HG03354 (cell line): ENCODE measurements around the gene WDR62.
"Not testable (repeated sequence)": the region's sequence is repeated elsewhere in the genome, so short reads cannot be mapped to it uniquely, and the experiment has no call there.

ENCODE experiments used
- ATAC-seq: cut with Tn5 transposase; IDR thresholded peaks from one replicate; pipeline ENCODE4 v1.9.1; 2021; ENCODE audit warnings: mild to moderate bottlenecking; ENCODE audit not compliant: unreplicated experiment, poor library complexity, severe bottlenecking

WDR62 gene

DNA sequence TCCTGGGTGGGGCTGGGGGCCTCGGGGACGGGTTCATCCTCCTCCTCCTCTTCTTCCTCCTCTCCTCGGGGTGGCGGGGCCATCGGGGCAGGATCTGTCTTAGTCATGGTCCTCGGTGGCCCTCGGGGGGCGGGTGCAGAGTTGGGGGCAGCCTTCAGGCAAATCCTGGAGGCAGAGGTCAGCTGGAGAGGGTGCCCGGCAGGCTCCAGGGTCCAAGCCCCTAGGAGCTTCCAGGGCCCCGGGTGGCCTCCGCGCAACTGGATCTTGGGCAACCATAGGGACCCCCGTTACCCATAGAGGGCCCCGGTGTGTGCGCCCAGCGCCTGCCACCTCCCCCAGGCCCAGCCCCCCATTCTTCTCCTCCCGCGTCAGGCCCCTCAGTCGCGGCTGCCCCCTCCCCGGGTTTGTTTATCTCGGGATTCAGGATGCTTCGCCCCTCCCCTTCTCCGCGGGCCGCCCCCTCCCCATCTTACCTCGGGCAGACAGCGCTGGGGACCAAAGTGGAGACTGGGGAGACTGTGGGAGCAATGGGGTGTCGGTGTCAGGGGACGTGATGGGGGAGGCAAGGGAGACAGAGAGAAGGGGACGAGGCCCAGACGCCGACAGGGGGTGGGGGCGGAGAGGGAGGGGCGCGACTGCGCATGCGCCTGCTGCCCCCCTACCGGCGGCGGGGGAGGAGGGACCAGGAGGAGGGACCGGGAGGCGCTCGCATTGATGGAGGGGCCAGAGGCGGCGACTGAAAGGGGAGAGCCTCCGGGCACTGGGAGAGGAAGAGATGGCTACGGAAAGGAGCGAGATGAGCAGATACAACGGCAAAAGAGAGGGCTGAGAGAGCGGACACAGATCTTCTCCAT, 22.2 kb upstream of the WDR62 start, which contains the start of gene CLIP3:
Gene CLIP3, minus strand, starts transcription at position 623 of the 854 bp plus-strand sequence. Its CDS starts 516 bp downstream, at position 107.
- no peak for ATAC-seq

DNA sequence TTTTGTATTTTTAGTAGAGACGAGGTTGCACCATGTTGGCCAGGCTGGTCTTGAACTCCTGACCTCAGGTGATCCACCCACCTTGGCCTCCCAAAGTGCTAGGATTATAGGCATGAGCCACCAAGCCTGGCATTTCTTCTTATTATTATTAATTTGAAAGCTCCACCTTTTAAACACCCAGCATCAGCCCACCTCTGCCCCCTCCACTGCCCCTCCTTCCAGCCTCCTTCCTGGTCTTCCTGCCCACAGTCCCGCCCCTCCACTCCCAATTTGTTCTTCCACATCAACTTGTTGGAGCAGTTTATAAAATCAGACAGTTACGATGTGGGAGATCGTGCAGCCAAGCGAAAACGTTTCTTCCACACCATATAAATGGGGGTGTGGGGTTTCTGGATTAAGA, 14.2 kb upstream of the WDR62 start:
- ATAC-seq = no peak

DNA sequence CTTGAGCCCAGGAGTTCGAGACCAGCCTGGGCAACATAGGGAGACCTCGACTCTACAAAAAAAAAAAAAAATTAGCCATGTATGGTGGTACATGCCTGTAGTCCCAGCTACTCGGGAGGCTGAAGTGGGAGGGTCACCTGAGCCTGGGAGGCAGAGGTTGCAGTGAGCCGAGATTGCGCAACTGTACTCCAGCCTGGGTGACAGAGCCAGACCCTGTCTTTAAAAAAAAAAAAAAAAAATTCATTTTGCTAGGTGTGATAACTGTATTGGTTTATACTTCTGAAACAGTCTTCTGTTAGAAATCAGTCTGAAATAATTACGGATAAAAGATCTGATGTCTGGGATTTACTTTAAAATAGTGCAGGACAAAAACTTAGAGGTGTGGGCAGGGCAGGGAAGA, 13.6 kb upstream of the WDR62 start:
- not testable (repeated sequence) for ATAC-seq

DNA sequence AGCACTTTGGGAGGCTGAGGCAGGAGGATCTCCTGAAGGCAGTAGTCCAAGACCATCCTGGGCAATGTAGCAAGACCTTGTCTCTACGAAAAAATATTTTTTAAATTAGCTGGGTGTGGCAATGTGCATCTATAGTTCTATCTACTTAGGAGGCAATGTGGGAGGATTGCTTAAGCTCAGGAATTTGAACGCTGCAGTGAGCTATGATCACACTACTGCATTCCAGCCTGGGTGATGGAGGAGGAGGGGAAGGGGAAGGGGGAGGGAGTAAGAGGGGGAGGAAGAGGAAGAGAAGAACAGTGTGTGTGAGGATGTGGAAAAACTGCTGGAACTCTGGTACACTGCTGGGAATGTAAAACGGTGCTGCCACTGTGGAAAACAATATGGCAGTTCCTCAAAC, 12.9 kb upstream of the WDR62 start:
- ATAC-seq = no peak

DNA sequence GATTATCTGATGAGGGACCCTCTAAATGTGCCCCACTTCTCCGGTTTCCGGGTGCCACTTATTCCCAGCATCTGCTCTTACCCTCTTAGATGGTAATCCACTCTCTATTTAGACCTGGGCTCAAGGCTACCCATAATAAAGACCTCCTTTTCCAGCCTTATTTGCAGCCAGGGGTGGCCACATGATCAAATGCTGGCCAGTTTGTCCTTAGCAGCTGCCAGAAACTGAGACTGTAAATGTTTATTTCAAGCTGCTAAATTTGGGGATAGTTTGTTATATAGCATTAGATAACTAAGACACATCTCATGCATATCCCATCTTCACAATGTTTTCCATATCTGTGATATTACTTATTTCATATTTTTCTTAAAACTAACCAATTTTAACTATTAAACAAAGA, 10.7 kb upstream of the WDR62 start:
- no peak for ATAC-seq

DNA sequence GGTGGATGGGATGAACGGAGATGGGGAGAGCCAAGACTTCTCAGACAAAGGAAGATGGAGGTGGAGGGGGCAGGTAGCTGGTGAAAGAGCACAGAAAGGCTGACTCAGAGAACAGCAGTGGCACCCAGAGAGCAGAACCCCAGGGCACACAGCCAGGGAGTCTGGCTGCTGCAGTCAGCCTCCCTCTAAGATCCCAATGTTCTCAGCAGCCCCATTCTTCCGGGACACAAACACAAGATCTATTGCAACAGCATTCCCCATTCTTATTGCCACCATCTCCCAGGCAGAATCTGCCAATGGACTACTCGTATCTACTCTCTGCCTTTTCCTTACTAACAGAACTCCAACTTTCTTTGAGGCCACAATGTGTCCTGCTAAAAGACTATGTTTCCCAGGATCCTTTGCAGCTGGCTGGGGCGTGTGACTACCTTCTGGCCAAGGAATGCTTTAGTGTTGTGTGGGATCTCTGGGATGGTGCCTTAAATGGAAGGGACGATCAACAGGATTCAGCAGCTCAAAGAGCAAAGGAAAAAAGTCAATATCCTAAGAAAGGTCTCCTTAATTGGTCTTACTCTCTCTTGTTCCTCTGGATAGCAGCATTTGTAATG, 8.2 kb upstream of the WDR62 start:
- ATAC-seq = no peak

DNA sequence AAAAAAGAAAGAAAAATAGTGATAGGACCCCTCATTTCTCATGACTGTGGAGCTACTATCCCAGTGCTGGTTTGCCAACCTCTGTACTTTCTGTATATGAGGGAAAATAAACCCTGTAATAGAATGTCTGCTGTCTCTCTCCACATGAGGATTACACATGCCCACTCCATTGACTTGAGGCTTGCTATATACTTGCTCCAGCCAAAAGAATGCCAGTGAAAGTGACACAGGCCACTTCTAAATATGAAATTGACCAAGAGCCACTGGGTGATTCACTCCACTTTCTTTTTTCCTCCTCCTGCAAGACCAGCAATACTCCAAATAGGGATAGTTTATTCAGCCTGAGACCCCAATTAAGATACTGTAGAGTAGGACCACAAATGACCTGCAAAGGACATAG, 6.9 kb upstream of the WDR62 start:
- ATAC-seq = no peak

DNA sequence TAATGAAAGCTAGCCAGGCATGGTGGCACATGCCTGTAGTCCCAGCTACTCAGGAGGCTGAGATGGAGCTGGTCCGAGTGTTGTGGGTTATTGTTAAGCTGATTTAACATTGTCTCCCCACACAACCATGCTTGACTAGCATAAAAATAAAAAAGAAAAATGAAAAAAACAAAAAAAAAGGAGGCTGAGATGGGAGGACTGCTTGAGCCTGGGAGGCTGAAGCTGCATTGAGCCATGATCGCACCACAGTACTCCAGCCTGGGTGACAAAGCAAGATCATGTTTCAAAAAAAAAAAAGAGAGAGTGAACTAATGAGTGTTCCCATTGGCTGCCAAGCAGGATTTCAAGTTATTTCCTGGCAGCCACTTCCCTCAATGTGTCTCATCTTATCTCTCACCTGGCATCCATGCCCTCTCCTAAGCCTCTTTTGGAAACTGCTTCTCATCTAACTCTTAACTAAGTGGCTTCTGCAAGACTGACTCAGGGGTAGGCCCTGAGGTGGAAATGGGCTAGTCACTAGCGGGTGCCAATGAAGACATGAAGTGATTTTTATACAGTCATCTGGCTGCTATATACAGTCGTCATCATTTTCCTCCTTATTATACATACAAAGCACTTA, 5.5 kb upstream of the WDR62 start:
- ATAC-seq = no peak

DNA sequence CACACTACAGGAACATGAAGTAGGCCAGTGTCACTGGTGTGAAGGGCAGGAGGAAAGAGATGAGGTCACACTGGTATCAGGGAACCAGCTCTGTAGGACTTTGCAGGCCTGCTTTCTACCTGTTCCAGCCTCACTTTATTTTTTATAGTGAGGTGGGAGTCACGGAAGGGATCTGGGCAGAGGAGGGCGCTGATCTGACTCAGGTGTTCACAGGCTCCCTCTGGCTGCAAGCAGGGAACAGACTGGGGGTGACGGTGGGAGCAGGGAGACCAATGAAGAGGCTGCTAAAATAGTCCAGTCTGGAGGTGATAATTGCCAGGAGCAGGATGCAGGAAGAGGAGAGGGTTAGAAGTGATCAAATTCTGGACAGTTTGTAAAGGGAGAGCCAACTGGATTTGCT, 3.5 kb upstream of the WDR62 start:
- ATAC-seq = no peak

DNA sequence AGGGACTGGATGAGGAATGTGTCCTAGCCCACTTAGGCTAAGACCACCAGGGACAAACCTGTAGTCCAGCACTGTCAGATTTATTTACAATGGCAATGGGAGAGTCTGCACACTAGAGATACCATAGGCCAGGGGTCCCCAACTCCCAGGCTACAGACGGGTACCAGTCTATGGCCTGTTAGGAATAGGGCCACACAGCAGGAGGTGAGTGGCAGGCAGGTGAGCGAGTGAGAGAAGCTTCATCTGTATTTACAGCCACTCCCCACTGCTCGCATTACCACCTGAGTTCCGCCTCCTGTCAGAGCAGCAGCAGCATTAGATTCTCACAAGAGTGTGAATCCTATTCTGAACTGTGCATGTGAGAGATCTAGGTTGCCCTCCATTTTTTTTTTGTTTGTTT, 3.1 kb upstream of the WDR62 start:
- no peak for ATAC-seq

DNA sequence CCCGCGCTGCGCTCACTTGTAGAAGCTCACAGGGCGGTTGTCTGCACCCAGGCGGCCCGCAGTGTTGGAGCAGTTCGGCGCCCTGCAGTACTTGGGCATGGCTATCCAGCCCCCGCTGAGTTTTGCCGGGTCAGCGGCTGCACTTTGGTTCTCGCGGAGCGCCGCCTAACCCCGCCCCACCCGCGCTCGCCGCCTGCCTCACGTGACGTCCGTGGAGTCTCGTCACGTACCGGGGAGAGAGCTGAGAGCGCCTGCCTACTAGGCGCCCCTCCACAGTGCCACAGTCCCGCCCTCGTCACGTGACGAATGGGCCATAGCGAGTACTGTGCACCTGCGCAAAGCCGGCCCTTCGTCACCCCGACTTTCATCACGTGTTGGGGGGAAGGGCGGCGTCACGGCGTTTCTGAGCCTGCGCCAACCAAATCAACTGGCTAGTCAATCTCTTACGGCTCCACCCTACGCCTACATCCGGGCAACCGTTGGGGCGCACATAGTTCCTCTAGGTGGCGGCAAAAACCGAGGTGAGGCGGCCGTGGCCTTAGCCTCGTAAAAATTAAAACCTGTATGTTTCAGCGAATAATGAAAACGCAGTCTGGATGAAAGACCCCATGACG, 471 bp upstream of the WDR62 start, which contains the start of gene THAP8:
Gene THAP8, minus strand, starts transcription at position 167 of the 614 bp plus-strand sequence. Its CDS starts 68 bp downstream, at position 99.
- peak; percentile 86 for ATAC-seq

DNA sequence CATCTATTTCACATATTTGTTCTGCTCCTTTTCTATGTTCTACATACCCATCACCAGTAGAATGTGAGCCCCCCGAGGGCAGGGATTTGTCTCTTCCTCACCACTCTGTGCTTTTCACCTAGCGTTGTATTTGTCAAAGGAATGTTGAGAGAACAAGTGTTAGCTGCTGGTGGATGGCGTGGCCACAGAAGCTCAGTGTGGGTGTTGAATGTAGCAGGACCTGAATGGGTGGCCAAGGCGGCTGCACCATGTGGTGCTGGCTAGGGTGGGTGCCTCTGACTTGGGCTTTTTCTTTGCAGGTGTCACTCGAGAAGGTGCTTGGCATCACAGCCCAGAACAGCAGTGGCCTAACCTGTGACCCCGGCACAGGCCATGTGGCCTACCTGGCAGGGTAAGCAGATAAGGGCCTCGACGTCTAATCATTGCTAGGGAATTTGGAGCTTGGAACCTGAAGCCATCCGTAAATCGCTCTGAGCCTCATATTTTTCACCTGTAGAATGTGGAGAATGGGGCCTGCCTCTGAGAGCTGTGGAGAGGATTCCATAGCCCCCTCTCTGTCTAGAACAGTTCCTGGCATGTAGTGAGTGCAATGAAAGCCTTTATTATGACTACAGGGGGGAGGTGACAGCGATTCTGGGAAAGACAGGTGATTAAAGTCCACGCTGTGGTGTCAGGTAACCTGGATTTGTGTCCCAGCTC, 3.9 kb downstream of the WDR62 start:
- no peak for ATAC-seq

DNA sequence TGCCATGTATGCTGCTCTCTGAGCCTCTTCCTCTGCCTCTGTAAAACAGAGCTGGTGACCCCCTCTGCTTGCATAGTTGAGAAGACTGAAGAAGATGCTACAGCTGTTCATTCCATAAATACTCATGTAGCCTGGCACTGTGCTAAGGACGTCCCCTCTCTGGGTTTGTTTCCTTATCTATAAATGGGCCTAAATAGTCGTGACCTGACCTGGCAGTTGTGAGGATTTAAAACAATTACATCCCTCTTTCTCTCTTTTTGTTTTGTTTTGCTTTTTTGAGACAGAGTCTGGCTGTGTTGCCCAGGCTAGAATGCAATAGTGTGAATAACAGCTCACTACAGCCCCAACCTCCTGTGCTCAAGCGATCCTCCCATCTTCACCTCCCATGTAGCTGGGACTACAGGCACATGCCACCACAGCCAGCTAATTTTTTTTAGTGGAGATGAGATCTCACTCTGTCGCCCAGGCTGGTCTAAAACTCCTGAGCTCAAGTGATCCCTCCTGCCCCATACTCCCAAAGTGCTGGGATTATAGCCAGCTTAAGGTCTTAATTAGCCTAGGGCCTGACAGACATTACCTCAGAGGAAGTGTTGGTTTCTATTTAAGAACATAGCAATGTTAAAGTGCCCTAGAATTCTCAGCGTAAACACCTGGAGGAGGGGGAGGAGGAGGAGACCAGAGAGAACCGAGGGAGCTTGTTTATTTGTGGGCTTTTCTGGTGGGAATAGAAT, 4.6 kb downstream of the WDR62 start:
- no peak for ATAC-seq

DNA sequence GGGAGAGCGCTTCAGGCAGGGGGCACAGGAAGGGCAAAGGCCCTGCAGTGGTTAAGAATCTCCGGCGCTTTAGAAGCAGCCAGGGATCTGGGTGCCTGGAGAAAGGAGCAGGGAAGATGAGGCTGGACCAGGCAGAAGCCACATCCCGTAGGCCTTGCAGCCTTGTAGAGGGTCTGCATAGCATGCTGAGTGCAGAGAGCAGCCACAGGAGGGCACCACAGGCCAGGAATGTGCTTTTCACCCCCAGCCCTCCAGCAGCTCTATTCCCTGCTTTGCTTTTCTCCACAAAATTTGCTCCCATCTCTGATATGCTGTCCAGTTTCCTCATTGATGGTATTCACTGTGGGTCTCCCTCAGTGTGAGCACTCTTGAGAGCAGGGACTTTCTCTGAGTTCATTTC, 5.7 kb downstream of the WDR62 start:
- ATAC-seq = no peak

DNA sequence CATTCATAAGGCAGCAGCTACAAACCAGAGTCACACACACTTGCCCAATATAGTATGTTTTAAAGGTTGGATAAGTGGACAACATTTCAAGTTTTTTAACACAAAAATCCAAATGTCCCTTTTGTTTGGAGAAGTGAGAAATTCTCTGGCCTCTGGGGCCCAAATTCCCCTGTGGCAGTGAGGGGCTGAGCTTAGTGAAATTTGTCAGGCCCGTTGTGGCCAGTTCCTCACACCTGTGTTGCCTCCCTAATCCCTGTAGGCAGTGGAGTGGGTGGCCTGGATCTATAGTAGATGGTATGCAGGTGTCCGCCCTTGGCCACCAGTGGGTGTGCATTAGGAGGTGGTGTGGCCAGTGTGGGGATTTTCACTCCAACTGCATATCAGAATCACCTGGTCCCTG, 6.7 kb downstream of the WDR62 start:
- ATAC-seq = no peak

DNA sequence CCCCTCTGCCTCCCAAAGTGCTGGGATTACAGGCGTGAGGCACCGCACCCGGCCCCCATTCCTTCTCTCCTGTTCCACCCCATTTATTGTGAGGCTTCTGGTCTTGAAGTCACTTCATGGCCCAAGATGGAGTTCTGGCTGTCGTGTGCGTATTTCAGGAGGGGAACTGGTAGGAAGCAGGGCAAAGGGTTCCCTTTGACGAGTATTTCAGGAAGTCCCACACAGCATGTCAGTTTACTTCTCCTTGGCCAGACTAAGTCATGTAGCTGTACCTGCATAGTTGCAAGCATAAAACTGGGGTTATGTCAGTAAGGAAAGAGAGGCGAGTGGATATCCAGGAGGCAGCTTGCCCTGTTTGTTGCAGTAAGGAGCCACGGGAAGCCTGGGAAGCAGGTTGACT, 10.1 kb downstream of the WDR62 start:
- no peak for ATAC-seq

DNA sequence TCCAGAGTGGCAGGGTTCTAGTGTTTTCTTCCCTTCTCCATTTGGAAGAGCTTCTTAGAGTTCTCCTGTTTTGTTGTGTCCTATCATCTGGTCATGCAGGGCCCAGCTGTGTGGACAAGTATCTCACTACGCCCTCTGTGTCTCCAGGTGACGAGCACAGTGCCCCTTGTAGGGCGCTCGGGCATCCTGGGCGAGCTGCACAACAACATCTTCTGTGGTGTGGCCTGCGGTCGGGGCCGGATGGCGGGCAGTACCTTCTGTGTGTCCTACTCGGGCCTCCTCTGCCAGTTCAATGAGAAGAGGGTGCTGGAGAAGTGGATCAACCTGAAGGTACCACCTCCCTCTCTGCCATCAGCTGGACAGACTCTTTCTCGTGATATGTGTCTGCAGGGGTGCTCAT, 13.0 kb downstream of the WDR62 start:
- no peak for ATAC-seq

DNA sequence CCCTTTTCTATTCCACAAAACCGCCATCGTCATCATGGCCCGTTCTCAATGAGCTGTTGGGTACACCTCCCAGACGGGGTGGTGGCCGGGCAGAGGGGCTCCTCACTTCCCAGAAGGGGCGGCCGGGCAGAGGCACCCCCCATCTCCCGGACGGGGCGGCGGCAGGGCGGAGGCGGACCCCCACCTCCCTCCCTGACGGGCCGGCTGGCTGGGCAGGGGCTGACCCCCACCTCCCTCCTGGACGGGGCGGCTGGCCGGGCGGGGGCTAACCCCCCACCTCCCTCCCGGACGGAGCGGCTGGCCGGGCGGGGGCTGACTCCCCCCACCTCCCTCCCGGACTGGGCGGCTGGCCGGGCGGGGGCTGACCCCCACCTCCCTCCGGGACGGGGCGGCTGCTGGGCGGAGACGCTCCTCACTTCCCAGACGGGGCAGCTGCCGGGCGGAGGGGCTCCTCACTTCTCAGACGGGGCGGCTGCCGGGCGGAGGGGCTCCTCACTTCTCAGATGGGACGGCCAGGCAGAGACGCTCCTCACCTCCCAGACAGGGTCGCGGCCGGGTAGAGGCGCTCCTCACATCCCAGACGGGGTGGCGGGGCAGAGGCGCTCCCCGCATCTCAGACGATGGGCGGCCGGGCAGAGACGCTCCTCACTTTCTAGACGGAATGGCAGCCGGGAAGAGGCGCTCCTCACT, 14.3 kb downstream of the WDR62 start:
- not testable (repeated sequence) for ATAC-seq

DNA sequence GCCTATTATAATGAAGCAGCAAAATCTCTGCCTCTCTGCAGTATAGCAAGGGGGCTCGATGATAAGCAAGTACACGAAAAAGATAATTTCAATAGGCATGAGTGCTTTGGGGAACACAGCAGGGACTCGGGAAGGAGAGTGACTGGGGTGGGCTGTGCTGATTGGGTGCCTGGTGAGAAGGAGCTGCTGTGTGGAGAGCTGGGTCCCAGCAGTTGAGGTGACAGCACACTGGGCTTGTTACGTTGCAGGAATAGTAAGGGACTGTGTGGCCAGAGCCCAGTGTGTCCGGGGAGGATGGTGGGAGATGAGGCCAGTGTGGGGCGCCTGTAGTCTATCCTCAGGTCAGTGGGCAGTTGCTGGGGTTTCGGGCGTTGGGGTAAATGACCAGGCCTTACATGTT, 17.4 kb downstream of the WDR62 start:
- ATAC-seq = no peak
